HG03139 (cell line): ENCODE results near the gene GMEB2.

Source experiments
- ATAC-seq: cut with Tn5 transposase; IDR thresholded peaks from one replicate; pipeline ENCODE4 v1.9.1; 2021; ENCODE audit not compliant: unreplicated experiment

Gene GMEB2

GRCh38 chr20:63590218-63591146 lies 36.4 kb downstream of the GMEB2 start:
- no peak for ATAC-seq

GRCh38 chr20:63589261-63590217 lies 37.4 kb downstream of the GMEB2 start:
- no peak for ATAC-seq

- ATAC-seq = no peak
Observed at GRCh38 chr20:63588641-63589041, 38.3 kb downstream of the GMEB2 start.

GRCh38 chr20:63587776-63588591 lies 38.9 kb downstream of the GMEB2 start:
- no peak for ATAC-seq

- no peak for ATAC-seq
Observed at GRCh38 chr20:63587256-63587655, 39.6 kb downstream of the GMEB2 start.

- ATAC-seq = no peak
Observed at GRCh38 chr20:63586797-63587196, 40.1 kb downstream of the GMEB2 start.

GRCh38 chr20:63585616-63586565 lies 41.0 kb downstream of the GMEB2 start:
- no peak for ATAC-seq

GRCh38 chr20:63582382-63583063 lies 44.4 kb downstream of the GMEB2 start:
- no peak for ATAC-seq

GRCh38 chr20:63580796-63581461 lies 46.0 kb downstream of the GMEB2 start:
- no peak for ATAC-seq

- ATAC-seq = no peak
Observed at GRCh38 chr20:63579017-63579694, 47.7 kb downstream of the GMEB2 start.

- no peak for ATAC-seq
Observed at GRCh38 chr20:63578224-63579016, 48.5 kb downstream of the GMEB2 start.

- no peak for ATAC-seq
Observed at GRCh38 chr20:63577317-63577894, 49.5 kb downstream of the GMEB2 start.

GRCh38 chr20:63576311-63576710 lies 50.6 kb downstream of the GMEB2 start:
- no peak for ATAC-seq

GRCh38 chr20:63574829-63575743 lies 51.8 kb downstream of the GMEB2 start:
- no peak for ATAC-seq

GRCh38 chr20:63574156-63574828 lies 52.6 kb downstream of the GMEB2 start, which contains the start of gene HELZ2:
HELZ2 (minus strand) TSS chr20:63574239; CDS start chr20:63572385, 1,854 bp downstream.
- ATAC-seq = no peak
